Activated T-helper 1 cell treated with anti-CD3 and anti-CD28 coated beads, Interleukin-2, amount 50 U/mL, for 16 hours (primary cell): ENCODE measurements around the gene NCF2.

Source experiments
- DNase-seq, 2 donors: peaks; one replicate each; pipeline ENCODE4 v3.0.0-alpha.2; 2020; ENCODE audit warnings: low read depth in 1 of 2, low spot score in 1 of 2

NCF2 gene

GRCh38 chr1:183553764-183554163 lies 36.5 kb downstream of the NCF2 start:
- no peak for DNase-seq

DNA sequence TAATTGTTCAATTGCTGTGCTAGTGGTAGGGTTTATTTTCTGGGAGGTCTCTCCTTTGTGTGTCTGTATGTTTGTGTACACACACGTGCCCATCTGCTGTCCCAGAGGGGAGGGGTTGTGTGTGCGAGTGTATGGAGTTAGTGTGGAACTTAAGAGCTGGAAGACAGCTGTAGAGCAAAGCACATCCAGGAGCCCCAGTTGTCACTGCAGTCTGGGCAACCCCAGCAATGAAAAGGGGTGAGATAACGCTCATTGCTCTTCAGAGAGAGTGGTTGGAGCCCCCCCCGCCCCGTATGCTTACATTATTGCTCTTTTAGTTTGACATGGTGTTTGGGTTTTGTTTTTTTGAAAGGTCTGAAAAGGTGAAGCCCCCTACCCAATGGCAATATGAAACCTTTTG lies 36.9 kb downstream of the NCF2 start:
- no peak for DNase-seq

DNA sequence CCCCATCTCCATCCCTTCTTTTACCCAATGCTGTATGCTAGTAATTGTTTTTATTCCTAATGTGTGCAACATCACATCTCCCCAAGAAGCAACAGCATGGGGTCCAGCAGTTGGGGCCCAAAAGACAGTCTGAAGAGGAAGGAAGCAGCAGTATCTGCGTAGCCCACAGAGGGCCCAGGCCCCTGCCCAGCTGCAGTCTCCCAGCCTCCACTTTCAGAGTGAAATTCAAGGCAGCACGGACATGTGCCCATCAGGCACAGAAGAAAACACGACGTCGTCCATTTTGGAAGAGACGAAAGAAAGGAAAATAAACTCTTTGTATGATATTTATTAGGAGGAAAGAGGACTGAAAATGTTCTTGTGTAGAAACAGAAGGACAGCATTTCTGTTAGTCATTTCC lies 37.4 kb downstream of the NCF2 start:
- no peak for DNase-seq

DNA sequence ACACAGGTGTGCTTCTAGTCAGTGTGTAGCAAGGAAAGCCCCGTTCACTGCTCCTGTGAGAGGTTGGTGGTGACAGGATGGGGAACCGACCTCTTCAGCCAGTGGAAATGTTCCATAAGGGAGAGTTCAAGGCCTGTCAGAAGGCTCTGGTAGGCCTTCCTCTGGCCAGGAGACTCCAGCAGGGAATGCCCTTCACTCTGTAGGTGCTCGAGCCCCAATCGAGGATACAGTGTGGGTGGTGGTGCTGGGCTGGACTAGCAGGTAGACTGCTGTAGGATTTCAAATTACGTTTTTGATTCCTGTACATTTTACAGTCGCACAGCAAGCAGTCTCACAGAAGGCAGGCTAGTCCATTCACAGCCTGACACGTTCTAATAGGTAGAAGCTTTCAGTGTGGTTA lies 37.8 kb downstream of the NCF2 start:
- DNase-seq, result no peak

- DNase-seq, result no peak
Measured at GRCh38 chr1:183551924-183552323, 38.3 kb downstream of the NCF2 start.

- DNase-seq, result no peak
Measured at GRCh38 chr1:183550915-183551314, 39.3 kb downstream of the NCF2 start.

- no peak for DNase-seq
Measured at GRCh38 chr1:183548116-183548515, 42.1 kb downstream of the NCF2 start.

DNA sequence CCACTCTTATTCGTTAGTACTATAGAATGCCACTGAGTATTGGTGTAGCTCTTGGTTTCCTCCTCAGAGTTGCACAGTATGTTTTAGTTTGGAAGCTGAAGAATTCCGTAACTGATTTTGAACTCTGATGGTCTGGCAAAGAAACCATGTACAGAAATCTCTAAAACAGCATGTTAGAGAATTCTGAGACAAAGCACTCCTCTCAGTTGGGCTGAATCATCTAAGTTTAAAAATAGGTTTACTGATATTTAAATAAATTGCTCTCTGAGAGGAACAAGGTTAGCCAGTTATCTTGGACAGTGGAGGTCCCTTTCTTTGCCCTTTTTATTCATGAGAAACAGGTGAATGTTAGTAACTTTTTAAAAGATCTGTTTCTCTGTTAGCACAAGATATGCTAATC lies 43.8 kb downstream of the NCF2 start:
- no peak for DNase-seq

DNA sequence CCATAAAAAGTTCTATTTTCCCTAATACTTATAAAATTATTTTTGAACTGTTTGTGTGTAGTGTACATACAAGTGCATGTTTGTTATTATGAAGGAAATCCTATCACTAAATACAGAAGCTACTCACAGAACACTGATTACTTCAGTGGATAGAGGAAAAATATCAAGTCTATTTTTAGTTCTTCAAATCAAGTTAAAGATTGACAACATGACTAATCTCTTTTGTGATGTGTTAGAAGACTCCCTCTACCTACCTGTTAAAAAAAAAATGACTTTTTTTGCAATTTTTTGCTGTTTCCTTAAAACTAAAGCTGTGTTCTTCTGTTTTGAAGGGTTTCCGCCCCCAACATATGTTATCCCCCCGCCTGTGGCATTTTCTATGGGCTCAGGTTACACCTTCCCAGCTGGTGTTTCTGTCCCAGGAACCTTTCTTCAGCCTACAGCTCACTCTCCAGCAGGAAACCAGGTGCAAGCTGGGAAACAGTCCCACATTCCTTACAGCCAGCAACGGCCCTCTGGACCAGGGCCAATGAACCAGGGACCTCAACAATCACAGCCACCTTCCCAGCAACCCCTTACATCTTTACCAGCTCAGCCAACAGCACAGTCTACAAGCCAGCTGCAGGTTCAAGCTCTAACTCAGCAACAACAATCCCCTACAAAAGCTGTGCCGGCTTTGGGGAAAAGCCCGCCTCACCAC lies 45.5 kb downstream of the NCF2 start:
- DNase-seq, result no peak

GRCh38 chr1:183543619-183544204 lies 46.5 kb downstream of the NCF2 start:
- no peak for DNase-seq

DNA sequence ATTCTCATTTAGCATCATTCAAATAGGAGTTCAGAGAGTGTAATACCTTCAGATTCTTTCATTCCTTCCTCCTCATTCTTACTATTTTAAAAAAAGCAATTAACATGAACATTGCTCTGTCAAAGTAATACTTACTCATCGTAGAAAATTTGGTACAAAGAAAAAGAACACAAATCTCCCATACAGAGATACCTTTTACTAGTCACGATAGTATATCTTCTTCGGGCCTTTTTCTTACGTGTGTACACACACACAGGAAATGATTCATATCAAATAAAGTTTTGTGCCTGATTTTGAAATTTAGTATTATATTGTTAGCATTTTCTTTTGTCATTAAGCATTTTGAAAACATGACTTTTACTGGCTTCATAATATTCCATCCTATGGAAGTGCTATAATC lies 52.9 kb downstream of the NCF2 start:
- DNase-seq, result no peak

DNA sequence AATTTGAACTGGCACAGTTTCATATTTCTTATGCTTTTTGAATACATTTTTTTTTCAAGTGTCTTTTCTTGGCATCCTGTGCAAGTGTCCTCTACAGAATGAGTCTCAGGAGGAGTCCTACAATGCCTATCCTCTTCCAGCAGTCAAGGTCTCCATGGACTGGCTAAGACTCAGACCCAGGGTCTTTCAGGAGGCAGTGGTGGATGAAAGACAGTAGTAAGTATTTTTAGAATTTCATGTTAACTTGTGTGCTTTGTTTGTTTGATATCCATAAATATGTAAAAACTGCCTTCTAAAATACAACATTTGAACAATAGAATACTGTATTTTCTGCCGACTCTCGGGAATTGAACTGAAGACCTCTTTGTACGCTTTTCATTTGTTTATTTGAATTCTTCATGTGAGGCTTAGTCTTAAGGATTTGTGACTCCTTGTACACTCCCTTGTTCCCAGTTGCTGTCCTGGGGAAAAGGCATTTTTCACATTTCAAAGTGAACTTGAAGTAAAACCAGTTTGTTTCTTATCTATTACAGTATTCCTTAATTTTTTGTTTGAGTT lies 56.6 kb downstream of the NCF2 start:
- DNase-seq, result no peak

- no peak for DNase-seq
Measured at GRCh38 chr1:183528577-183528976, 61.7 kb downstream of the NCF2 start.

DNA sequence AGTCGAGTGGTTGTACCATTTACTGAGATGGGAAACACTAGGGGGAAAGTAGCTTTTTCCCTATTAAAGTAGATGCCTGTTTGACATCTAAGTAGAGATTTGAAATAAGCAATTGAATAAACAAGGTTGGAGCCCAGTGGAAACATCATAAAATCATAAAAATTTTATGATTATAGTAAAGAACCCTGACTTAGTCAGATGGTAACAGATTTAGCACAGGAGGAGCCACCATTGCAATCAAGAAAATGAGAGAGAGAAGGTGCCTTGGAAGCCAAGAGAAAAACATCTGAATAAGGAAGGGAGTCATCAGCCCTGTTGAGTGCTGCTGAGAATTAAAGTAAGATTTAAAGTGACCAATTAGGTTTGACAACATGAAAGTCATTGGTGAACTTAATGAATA lies 68.2 kb downstream of the NCF2 start:
- DNase-seq, result no peak

GRCh38 chr1:183520379-183520778 lies 69.9 kb downstream of the NCF2 start:
- no peak for DNase-seq

GRCh38 chr1:183517401-183517800 lies 72.9 kb downstream of the NCF2 start:
- DNase-seq, result no peak

- no peak for DNase-seq
Measured at GRCh38 chr1:183516725-183517124, 73.5 kb downstream of the NCF2 start.

- no peak for DNase-seq
Measured at GRCh38 chr1:183515002-183515689, 75.1 kb downstream of the NCF2 start.

GRCh38 chr1:183514235-183514634 lies 76.0 kb downstream of the NCF2 start:
- no peak for DNase-seq

DNA sequence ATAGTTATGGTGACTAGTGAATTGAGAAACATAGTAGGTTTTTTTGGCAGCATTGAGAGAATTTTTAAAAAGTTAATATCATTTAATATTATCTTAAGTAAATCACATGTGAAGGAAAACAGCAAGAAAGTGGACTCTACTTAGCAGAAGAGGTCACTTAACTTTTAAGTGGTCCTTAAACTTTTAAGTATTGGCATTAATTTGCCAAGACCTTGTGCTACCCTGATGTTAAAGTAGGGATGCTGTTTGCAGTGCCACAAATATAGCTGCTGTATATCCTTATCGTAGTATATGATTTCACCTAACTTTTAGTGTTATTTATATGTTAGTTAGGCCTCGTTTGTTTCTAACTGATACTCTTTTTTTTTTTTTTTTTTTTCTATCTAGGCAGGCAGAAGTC lies 77.8 kb downstream of the NCF2 start:
- DNase-seq, result no peak

- no peak for DNase-seq
Measured at GRCh38 chr1:183508694-183509093, 81.6 kb downstream of the NCF2 start.

DNA sequence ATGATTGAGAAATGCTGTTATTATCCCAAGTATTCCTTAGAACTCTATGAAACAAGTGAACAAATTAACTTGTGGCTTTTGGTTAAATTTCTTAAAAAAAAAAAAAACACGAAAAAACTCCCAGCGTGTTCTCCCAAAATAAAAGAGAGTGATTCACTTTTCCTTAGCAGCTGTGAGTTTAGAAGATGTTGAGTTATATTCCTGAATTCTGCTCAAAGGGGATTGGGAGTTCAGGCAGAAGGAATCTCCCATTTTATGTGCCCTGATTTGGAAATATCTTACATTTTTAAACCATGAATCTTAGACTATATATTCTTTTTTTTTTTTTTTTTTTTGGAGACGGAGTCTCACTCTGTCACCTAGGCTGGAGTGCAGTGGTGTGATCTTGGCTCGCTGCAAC lies 83.7 kb downstream of the NCF2 start:
- no peak for DNase-seq
